GM19025 (cell line): Measurements from ENCODE around the gene GLRA1.
"Not testable (repeated sequence)": the region's sequence is repeated elsewhere in the genome, so short reads cannot be mapped to it uniquely, and the experiment has no call there.

Source experiments
- ATAC-seq: cut with Tn5 transposase; IDR thresholded peaks from one replicate; pipeline ENCODE4 v1.9.1; 2021; ENCODE audit warnings: mild to moderate bottlenecking, low read depth, moderate library complexity; ENCODE audit not compliant: unreplicated experiment

GLRA1 gene

GRCh38 chr5:151886546-151887275 is 37.9 kb downstream of the GLRA1 start:
- no peak for ATAC-seq

GRCh38 chr5:151885138-151885908 is 39.3 kb downstream of the GLRA1 start:
- ATAC-seq, result no peak

GRCh38 chr5:151881621-151882225 is 42.9 kb downstream of the GLRA1 start:
- no peak for ATAC-seq

- no peak for ATAC-seq
Observed at GRCh38 chr5:151880324-151880723, 44.3 kb downstream of the GLRA1 start.

- no peak for ATAC-seq
Observed at GRCh38 chr5:151873701-151874100, 51.0 kb downstream of the GLRA1 start.

GRCh38 chr5:151872701-151873100 is 52.0 kb downstream of the GLRA1 start:
- no peak for ATAC-seq

DNA sequence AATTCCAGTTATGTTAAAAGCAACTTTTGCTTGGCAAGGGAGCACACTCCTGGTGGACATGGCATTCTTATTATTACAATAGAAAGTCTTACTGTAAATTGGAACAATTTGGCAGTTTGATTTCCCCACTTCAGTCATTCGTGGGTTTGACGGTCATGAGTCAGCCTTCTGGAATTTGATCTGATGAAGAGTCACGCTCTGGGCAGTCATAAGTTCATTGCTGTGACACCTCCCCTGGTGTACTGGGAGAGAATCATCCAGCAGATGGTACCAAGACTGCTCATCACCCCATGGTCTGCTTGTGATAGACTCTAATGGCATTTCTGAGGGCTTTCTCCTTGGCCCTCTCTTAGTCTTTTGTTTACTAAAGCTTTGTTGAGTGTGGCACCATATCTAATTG is 53.8 kb downstream of the GLRA1 start:
- ATAC-seq, result no peak

GRCh38 chr5:151870271-151870670 is 54.4 kb downstream of the GLRA1 start:
- ATAC-seq, result no peak

GRCh38 chr5:151869843-151870242 is 54.8 kb downstream of the GLRA1 start:
- no peak for ATAC-seq

- no peak for ATAC-seq
Observed at GRCh38 chr5:151868451-151868850, 56.2 kb downstream of the GLRA1 start.

- no peak for ATAC-seq
Observed at GRCh38 chr5:151864061-151864748, 60.4 kb downstream of the GLRA1 start.

DNA sequence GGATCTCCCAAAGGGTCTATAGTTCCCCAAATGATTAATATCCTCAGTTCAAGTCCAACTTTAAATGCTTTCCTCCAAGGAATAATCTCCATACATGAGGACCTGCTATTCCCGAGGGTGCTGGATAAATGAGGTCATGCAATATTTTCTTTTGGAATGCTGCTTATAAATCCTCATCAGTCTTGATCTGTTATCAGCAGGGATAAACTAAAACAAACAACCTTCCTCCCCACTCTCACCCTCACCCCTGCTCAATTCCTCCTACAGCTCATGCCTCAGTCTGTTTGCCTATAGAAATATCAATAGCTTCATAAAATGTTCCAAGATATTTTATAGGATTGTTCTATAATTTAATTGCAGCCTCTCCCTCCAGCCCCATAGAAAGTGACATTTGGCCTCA is 61.1 kb downstream of the GLRA1 start:
- ATAC-seq, result no peak

DNA sequence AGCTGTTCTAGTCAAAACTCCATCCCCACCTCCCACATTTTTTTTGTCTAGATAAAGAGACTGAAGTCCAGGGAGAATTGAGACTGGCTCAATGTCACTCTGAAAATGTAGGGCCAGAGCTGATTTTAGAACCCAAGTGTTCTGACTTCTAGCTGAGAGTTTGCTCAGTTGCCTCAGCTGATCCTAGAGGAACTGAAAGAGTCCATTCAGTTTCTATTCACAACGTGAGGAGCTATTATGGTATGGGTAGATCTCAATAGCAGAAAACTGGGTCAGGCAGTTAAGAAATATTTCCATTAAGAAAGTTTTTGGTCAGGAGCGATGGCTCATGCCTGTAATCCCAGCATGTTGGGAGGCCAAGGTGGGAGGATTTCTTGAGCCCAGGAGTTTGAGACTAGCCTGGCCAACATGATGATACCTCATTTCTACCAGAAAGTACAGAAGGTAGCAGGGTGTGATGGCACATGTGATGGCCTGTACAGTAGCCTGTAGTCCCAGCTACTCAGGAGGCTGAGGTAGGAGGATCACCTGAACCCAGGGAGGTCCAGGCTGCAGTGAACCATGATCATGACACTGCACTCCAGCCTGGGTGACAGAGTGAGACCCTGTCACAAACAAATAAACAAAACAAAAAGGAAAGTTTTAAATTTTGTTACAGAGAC is 61.7 kb downstream of the GLRA1 start:
- ATAC-seq, result no peak

- ATAC-seq, result not testable (repeated sequence)
Observed at GRCh38 chr5:151860867-151861266, 63.8 kb downstream of the GLRA1 start.

- no peak for ATAC-seq
Observed at GRCh38 chr5:151856861-151857260, 67.8 kb downstream of the GLRA1 start.

DNA sequence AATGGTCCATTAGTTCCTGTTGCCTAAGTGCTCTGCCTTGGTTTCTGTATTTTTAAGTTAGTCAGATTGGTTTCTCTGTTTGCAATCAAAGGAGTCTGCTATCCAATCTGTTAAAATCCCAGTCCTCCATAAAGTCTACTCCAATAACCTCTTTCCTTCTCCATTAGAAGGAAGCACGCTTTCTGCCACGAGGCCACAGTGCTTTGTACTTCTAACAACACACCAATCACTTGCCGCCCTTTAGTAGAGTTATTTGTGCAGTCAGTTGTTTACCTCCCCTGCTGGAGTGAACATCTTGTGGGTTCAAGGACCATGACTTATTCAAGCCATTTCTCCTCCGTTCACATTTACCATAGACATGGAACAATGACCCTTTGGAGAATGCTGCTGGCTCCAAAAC is 69.0 kb downstream of the GLRA1 start:
- ATAC-seq, result no peak

DNA sequence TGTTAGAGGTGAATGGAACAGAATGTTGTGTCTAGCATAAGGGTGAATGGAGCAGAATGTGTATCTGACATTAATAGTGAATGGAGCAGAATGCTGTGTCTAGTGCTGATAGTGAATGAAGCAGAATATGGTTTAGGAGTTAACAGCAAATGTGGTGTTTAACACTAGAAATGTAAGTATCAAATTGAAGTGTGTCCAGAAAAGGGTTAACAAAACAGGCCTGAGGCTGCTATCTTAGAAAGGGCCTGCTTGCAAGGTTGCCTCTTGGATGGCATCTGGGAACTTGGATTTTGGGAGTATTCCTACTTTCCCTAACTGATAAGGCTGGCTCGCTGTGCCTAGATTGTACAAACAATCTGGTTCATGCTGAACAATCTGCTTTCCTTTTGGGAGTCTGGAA is 76.8 kb downstream of the GLRA1 start:
- ATAC-seq, result no peak

GRCh38 chr5:151846765-151847164 is 77.9 kb downstream of the GLRA1 start:
- ATAC-seq, result no peak

DNA sequence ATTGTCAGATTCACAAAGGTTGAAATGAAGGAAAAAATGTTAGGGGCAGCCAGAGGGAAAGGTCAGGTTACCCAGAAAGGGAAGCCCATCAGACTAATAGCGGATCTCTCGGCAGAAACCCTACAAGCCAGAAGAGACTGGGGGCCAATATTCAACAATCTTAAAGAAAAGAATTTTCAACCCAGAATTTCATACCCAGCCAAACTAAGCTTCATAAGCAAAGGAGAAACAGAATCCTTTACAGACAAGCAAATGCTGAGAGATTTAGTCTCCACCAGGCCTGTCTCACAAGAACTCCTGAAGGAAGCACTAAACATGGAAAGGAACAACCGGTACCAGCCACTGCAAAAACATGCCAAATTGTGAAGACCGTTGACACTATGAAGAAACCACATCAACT is 91.8 kb downstream of the GLRA1 start:
- not testable (repeated sequence) for ATAC-seq

DNA sequence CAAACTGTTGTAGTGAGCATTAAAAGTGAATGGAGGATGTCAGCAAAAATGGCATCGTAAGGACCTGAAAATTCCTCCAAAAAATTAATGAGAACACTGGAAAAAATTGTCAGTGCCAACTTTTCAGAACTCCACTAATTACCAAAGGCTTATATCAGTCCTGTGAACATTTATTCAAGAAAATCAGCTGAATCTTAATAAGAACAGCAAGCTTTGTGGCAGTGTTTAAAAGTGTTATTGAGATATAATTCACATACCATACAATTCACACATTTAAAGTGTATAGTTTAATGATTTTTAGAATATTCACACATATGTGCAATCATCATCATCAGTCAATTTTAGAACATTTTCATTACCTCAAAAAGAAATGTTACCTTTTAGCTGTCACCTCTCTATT is 95.3 kb downstream of the GLRA1 start:
- no peak for ATAC-seq

DNA sequence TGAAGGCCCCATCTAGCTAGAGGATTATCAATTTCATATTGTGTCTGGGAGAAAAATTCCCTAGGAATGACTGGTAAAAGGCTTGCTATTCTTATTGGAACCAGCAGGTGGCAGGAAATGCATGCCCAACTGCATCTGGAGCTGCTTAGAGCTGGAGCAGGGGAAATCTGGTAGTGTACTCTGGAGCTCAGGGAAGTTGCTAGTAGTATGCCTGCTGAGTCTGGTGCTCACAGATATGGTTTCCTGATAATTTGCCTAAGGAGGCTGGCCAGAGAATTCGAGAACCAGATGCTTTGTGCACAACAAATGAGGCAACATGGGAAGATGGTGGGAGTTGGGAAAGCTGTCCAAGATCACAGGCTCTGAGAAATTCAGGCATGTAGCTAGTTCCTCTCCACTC is 99.2 kb downstream of the GLRA1 start:
- ATAC-seq, result no peak
